ENCODE measurements around the gene CBX5.
"Not testable (repeated sequence)": the region's sequence is repeated elsewhere in the genome, so short reads cannot be mapped to it uniquely, and the experiment has no call there.

Gene CBX5

DNA sequence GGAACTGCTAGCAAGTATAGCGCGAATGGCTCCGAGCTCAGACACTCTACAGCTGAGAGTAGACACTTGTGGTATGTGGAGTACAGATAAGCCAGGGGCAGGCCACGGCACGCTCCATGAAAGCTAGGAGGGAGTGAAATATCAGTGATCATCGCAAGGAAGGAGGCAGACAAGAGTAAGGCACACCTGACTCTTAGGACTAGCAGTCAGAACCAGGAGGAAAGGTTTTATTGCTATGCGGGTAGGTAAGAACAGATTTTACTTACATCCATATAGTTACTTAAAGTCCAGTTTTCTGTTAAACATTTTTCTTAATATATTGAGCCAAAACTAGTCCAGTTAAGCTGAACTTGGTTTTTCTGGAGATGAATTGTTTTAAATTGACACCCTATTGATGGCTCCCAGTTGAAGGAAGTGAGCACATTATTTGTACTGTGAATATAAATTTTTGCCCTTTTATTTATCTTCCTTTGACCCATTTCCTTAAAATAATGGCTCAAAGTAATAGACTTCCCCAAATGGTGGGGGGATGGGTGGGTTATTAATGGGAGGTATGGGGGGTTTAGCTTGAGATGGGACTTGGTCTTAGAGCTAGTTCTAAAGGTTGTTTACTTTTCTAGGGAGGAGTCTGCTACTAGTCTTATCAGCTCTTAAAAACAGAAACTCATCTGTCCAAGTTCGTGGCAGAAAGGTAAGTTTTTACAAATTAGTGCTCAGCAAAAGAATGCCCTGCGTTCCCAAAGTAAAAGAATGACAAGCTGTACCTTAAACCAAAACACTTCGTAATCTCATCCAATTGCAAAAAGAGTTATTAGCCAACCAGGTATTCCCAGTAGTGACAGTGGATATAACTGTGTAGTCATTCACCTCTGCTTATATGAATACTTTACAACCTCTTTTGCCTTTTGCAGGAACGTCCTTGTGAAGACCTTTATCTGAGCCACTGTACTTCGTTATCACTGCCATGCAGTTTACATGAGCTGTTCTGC is 6.4 kb upstream of the CBX5 start:
- FAIRE-seq (no peak), DNase-seq (ENCODE audit: insufficient read length, low spot score) (no peak)
- TF ChIP-seq POLR2A (IDR thresholded peaks at IDR 0.05; ENCODE audit: low read depth, low read length), result no peak

- no peak for FAIRE-seq
- no peak for DNase-seq (ENCODE audit: insufficient read length, low spot score)
Observed at GRCh38 chr12:54285150-54286041, 5.5 kb upstream of the CBX5 start.

DNA sequence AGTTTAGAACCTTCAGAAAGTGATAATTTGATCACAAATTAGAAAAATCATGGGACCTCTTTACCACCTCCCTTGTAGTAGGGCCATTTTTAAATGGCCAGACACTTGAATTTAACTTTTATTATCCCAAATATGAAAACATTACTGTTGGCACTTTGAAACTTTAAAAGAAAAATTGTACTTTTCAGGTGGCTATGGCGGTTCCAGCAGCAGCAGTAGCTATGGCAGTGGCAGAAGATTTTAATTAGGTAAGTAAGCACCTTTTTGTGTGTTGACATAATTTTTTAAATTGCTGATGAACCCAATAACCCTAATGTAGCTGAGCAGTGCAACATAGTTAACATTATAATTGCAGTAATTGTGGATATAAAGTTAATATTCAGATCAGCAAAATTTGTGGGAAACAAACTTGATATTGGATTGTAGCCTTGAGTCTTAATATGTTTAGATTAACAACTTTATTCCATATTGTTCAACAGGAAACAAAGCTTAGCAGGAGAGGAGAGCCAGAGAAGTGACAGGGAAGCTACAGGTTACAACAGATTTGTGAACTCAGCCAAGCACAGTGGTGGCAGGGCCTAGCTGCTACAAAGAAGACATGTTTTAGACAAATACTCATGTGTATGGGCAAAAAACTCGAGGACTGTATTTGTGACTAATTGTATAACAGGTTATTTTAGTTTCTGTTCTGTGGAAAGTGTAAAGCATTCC is 4.3 kb upstream of the CBX5 start:
- FAIRE-seq; DNase-seq (ENCODE audit: insufficient read length, low spot score): not testable (repeated sequence)

More at GRCh38 chr12:54285150-54286041, 5.5 kb upstream of the CBX5 start:
- no peak for TF ChIP-seq POLR2A (IDR thresholded peaks at IDR 0.05; ENCODE audit: low read depth, low read length)

DNA sequence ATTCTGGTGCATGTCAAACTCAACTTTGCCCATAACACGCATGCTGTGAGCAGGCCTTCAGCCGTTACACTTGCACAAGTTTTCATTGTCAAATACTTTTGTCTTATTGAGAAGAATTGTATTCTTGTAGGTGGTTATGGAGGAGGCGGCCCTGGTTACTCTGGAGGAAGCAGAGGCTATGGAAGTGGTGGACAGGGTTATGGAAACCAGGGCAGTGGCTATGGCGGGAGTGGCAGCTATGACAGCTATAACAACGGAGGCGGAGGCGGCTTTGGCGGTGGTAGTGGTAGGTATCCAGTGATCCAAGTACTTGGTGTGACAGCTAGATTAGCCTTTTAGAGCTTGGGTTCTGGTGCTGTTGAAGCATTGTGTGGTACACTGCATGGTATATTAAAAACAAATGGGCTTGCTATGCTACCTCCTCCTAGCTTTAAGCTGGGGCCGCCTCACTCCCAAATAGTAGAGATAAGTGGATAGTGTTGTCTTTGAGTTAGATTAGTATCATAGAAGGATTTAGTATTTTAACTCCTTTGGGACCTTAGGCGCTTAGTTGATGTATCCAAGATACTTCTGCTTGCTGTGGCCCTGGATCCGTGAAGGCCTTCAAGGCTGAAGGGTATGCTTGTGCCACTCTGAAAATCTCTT is 3.1 kb upstream of the CBX5 start:
- FAIRE-seq (no peak), DNase-seq (ENCODE audit: insufficient read length, low spot score) (no peak)
- TF ChIP-seq POLR2A (IDR thresholded peaks at IDR 0.05; ENCODE audit: low read depth, low read length), result no peak

DNA sequence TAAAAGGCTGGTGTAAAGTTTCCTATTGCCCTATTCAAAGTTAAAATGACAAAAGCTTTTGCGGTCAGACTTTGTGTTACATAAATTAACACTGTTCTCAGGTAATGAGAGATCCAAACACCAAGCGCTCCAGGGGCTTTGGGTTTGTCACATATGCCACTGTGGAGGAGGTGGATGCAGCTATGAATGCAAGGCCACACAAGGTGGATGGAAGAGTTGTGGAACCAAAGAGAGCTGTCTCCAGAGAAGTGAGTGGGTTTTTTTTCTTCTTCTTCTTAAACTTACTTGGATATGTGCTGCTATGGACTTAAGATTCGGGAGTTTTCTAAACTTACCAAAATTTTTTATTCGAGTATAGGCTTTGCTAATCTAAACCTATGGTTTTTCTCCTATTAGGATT is 1.8 kb upstream of the CBX5 start:
- not testable (repeated sequence) for FAIRE-seq; DNase-seq (ENCODE audit: insufficient read length, low spot score)

- DNase-seq (ENCODE audit: insufficient read length, low spot score); FAIRE-seq: not testable (repeated sequence)
Observed at GRCh38 chr12:54281261-54281638, 1.3 kb upstream of the CBX5 start.

- peak; percentile 94 for TF ChIP-seq POLR2A (IDR thresholded peaks at IDR 0.05; ENCODE audit: low read depth, low read length)
- DNase-seq (ENCODE audit: insufficient read length, low spot score), result peak; percentile 84
- peak; percentile 91 for FAIRE-seq
Observed at GRCh38 chr12:54280468-54281260, 742 bp upstream of the CBX5 start, which contains the start of gene HNRNPA1. Gene HNRNPA1, plus strand, starts transcription at chr12:54280726. Its CDS starts 82 bp downstream, at chr12:54280808.

DNA sequence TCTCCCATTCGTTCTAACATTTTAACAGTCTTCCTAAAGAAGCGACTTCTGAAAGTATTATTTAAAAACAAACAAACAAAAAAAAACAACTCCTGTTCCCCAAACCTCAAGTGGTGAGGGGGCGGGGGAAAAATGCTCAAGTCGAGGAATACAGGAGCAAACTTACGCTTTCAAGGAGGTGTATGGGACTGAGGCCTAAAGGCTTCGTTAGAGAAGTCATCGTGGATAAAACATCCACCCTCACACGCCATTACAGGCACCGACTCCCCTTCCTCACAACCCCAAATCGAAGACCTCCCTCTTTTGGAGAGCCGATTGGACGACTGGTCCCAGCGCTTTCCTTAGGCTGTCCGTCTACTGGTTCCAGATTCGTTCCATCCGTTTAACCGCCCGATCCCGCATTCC is 693 bp downstream of the CBX5 start:
- no peak for TF ChIP-seq POLR2A (IDR thresholded peaks at IDR 0.05; ENCODE audit: low read depth, low read length)
- DNase-seq (ENCODE audit: insufficient read length, low spot score) (no peak), FAIRE-seq (no peak)

- FAIRE-seq (no peak), DNase-seq (ENCODE audit: insufficient read length, low spot score) (no peak)
Observed at GRCh38 chr12:54277823-54278276, 2.1 kb downstream of the CBX5 start.

GRCh38 chr12:54276368-54276767 is 3.6 kb downstream of the CBX5 start:
- FAIRE-seq (no peak), DNase-seq (ENCODE audit: insufficient read length, low spot score) (no peak)
- TF ChIP-seq POLR2A (IDR thresholded peaks at IDR 0.05; ENCODE audit: low read depth, low read length), result no peak

More at GRCh38 chr12:54277823-54278276, 2.1 kb downstream of the CBX5 start:
- no peak for TF ChIP-seq POLR2A (IDR thresholded peaks at IDR 0.05; ENCODE audit: low read depth, low read length)

GRCh38 chr12:54273981-54274380 is 5.9 kb downstream of the CBX5 start:
- FAIRE-seq, result no peak
- DNase-seq (ENCODE audit: insufficient read length, low spot score), result no peak
- no peak for TF ChIP-seq POLR2A (IDR thresholded peaks at IDR 0.05; ENCODE audit: low read depth, low read length)

GRCh38 chr12:54272214-54272613 is 7.7 kb downstream of the CBX5 start:
- no peak for DNase-seq (ENCODE audit: insufficient read length, low spot score)
- no peak for FAIRE-seq
- no peak for TF ChIP-seq POLR2A (IDR thresholded peaks at IDR 0.05; ENCODE audit: low read depth, low read length)

Data from H54 (cell line).